ENCODE data around the gene SCLT1. TPM values are rescaled to one million over a fixed set of nuclear protein-coding genes. Genes with fewer than 3 reads are reported as not detected.

The SCLT1 gene
- polyA plus RNA-seq, 3 donors from 2014 or later = 8.6 to 26.4 (median 22.9) TPM

- Mint-ChIP-seq H3K27ac (peak overlapping the region in 4 of 6 donors; percentile 8 to 64 (median 42)), H3K9me3 (peaks cover 2 to 17% (median 5%) of the 10 kb centered on the region in 6 donors), H3K4me3 (no peak overlapping the region), H3K27me3 (ENCODE audit: low read depth in 3 of 3) (peaks cover 0 to 2% (median 0%) of the 10 kb centered on the region in 3 donors), H3K4me1 (peaks cover 0 to 27% of the 10 kb centered on the region in 2 donors), H3K36me3 (no peaks in the 10 kb centered on the region)
- DNase-seq = no peak
These were observed 47.0 kb downstream of the SCLT1 start for GRCh38 chr4:129046055-129046959.

GRCh38 chr4:129043523-129043922, 49.8 kb downstream of the SCLT1 start:
- Mint-ChIP-seq H3K36me3 (peaks cover 0 to 2% (median 0%) of the 10 kb centered on the region in 3 donors), H3K4me1 (peaks cover 0 to 27% of the 10 kb centered on the region in 2 donors), H3K27me3 (ENCODE audit: low read depth in 3 of 3) (peaks cover 0 to 2% (median 0%) of the 10 kb centered on the region in 3 donors), H3K27ac (no peak overlapping the region), H3K9me3 (no peaks in the 10 kb centered on the region), H3K4me3 (no peak overlapping the region)
- DNase-seq = no peak

GRCh38 chr4:129040471-129040870, 52.9 kb downstream of the SCLT1 start:
- no peak overlapping the region for H3K4me3 Mint-ChIP-seq
- no peaks in the 10 kb centered on the region for H3K9me3 Mint-ChIP-seq
- H3K27me3 Mint-ChIP-seq (ENCODE audit: low read depth in 3 of 3) = peaks cover 0 to 2% (median 2%) of the 10 kb centered on the region in 3 donors
- peaks cover 4 to 12% (median 10%) of the 10 kb centered on the region in 3 donors for H3K36me3 Mint-ChIP-seq
- no peak for DNase-seq
- no peak overlapping the region for H3K27ac Mint-ChIP-seq
- peaks cover 0 to 3% of the 10 kb centered on the region in 2 donors for H3K4me1 Mint-ChIP-seq

- DNase-seq = no peak
- Mint-ChIP-seq H3K27ac (no peak overlapping the region), H3K36me3 (peaks cover 12 to 21% (median 15%) of the 10 kb centered on the region in 3 donors), H3K4me1 (peaks cover 0 to 4% of the 10 kb centered on the region in 2 donors), H3K4me3 (no peak overlapping the region), H3K9me3 (no peaks in the 10 kb centered on the region), H3K27me3 (ENCODE audit: low read depth in 3 of 3) (peaks cover 0 to 2% (median 2%) of the 10 kb centered on the region in 3 donors)
These were observed 56.2 kb downstream of the SCLT1 start for GRCh38 chr4:129037093-129037492.

- DNase-seq = no peak
- Mint-ChIP-seq H3K36me3 (peaks cover 33 to 55% (median 48%) of the 10 kb centered on the region in 3 donors), H3K4me1 (peaks cover 6 to 9% of the 10 kb centered on the region in 2 donors), H3K27me3 (ENCODE audit: low read depth in 3 of 3) (no peaks in the 10 kb centered on the region), H3K9me3 (peaks cover 19 to 49% (median 25%) of the 10 kb centered on the region in 6 donors), H3K4me3 (no peak overlapping the region), H3K27ac (peak overlapping the region in 1 of 6 donors; percentile 67)
These were observed 78.5 kb downstream of the SCLT1 start for GRCh38 chr4:129014566-129015509.

GRCh38 chr4:129008096-129008495, 85.2 kb downstream of the SCLT1 start:
- H3K4me1 Mint-ChIP-seq = peaks cover 14 to 16% of the 10 kb centered on the region in 2 donors
- DNase-seq = no peak
- H3K4me3 Mint-ChIP-seq = no peak overlapping the region
- peak overlapping the region in 1 of 6 donors; percentile 1 for H3K27ac Mint-ChIP-seq
- peaks cover 10 to 25% (median 22%) of the 10 kb centered on the region in 3 donors for H3K36me3 Mint-ChIP-seq
- H3K27me3 Mint-ChIP-seq (ENCODE audit: low read depth in 3 of 3) = no peaks in the 10 kb centered on the region
- peaks cover 19 to 54% (median 37%) of the 10 kb centered on the region in 6 donors for H3K9me3 Mint-ChIP-seq

GRCh38 chr4:128986908-128987307, 106.4 kb downstream of the SCLT1 start:
- Mint-ChIP-seq H3K36me3 (peaks cover 37 to 56% (median 49%) of the 10 kb centered on the region in 3 donors), H3K27me3 (ENCODE audit: low read depth in 3 of 3) (peaks cover 0 to 3% (median 0%) of the 10 kb centered on the region in 3 donors), H3K9me3 (peaks cover 0 to 2% (median 0%) of the 10 kb centered on the region in 6 donors), H3K4me1 (no peaks in the 10 kb centered on the region), H3K27ac (no peak overlapping the region), H3K4me3 (no peak overlapping the region)
- DNase-seq = no peak

- Mint-ChIP-seq H3K27me3 (ENCODE audit: low read depth in 3 of 3) (peaks cover 0 to 3% (median 0%) of the 10 kb centered on the region in 3 donors), H3K27ac (no peak overlapping the region), H3K4me3 (no peak overlapping the region), H3K4me1 (no peaks in the 10 kb centered on the region), H3K36me3 (peaks cover 36 to 59% (median 53%) of the 10 kb centered on the region in 3 donors), H3K9me3 (peaks cover 0 to 2% (median 0%) of the 10 kb centered on the region in 6 donors)
- DNase-seq = no peak
These were observed 107.3 kb downstream of the SCLT1 start for GRCh38 chr4:128986019-128986418.

- H3K27ac Mint-ChIP-seq = peak overlapping the region in 1 of 6 donors; percentile 28
- no peaks in the 10 kb centered on the region for H3K4me1 Mint-ChIP-seq
- H3K36me3 Mint-ChIP-seq = peaks cover 26 to 45% (median 36%) of the 10 kb centered on the region in 3 donors
- no peak overlapping the region for H3K4me3 Mint-ChIP-seq
- H3K9me3 Mint-ChIP-seq = peaks cover 0 to 2% (median 0%) of the 10 kb centered on the region in 6 donors
- peaks cover 0 to 3% (median 0%) of the 10 kb centered on the region in 3 donors for H3K27me3 Mint-ChIP-seq (ENCODE audit: low read depth in 3 of 3)
- DNase-seq = no peak
These were observed 109.4 kb downstream of the SCLT1 start for GRCh38 chr4:128983771-128984485.

GRCh38 chr4:128981377-128981776, 112.0 kb downstream of the SCLT1 start:
- H3K27ac Mint-ChIP-seq = no peak overlapping the region
- peaks cover 5 to 21% (median 12%) of the 10 kb centered on the region in 3 donors for H3K36me3 Mint-ChIP-seq
- no peak overlapping the region for H3K4me3 Mint-ChIP-seq
- peaks cover 0 to 1% (median 0%) of the 10 kb centered on the region in 3 donors for H3K27me3 Mint-ChIP-seq (ENCODE audit: low read depth in 3 of 3)
- DNase-seq = no peak
- H3K4me1 Mint-ChIP-seq = no peaks in the 10 kb centered on the region
- H3K9me3 Mint-ChIP-seq = no peaks in the 10 kb centered on the region

GRCh38 chr4:128980816-128981326, 112.5 kb downstream of the SCLT1 start:
- H3K27ac Mint-ChIP-seq = no peak overlapping the region
- no peaks in the 10 kb centered on the region for H3K9me3 Mint-ChIP-seq
- no peaks in the 10 kb centered on the region for H3K4me1 Mint-ChIP-seq
- H3K27me3 Mint-ChIP-seq (ENCODE audit: low read depth in 3 of 3) = peaks cover 0 to 1% (median 0%) of the 10 kb centered on the region in 3 donors
- no peak for DNase-seq
- H3K4me3 Mint-ChIP-seq = no peak overlapping the region
- H3K36me3 Mint-ChIP-seq = peaks cover 4 to 20% (median 11%) of the 10 kb centered on the region in 3 donors

- Mint-ChIP-seq H3K36me3 (peaks cover 4 to 14% (median 5%) of the 10 kb centered on the region in 3 donors), H3K4me1 (no peaks in the 10 kb centered on the region), H3K9me3 (no peaks in the 10 kb centered on the region), H3K27ac (no peak overlapping the region), H3K27me3 (ENCODE audit: low read depth in 3 of 3) (no peaks in the 10 kb centered on the region), H3K4me3 (no peak overlapping the region)
- no peak for DNase-seq
These were observed 113.4 kb downstream of the SCLT1 start for GRCh38 chr4:128979934-128980333.

GRCh38 chr4:128978985-128979384, 114.4 kb downstream of the SCLT1 start:
- peaks cover 4 to 12% (median 5%) of the 10 kb centered on the region in 3 donors for H3K36me3 Mint-ChIP-seq

More at GRCh38 chr4:128978985-128979384, 114.4 kb downstream of the SCLT1 start:
- no peaks in the 10 kb centered on the region for H3K4me1 Mint-ChIP-seq
- no peak for DNase-seq
- H3K9me3 Mint-ChIP-seq = no peaks in the 10 kb centered on the region
- H3K27me3 Mint-ChIP-seq (ENCODE audit: low read depth in 3 of 3) = no peaks in the 10 kb centered on the region
- no peak overlapping the region for H3K27ac Mint-ChIP-seq
- no peak overlapping the region for H3K4me3 Mint-ChIP-seq

Measured in immature natural killer cell (primary cell).